Natural killer cell (primary cell): ENCODE measurements around the gene C2CD2. TPM values are rescaled to one million over a fixed set of nuclear protein-coding genes. Genes with fewer than 3 reads are reported as not detected.
A peak's percentile ranks its signal among the peaks of the same experiment; 100 is the strongest.

ENCODE experiments used
- ATAC-seq, 3 donors: fragments of 150-1000 bp in 2 of 3; fragments of 200-7000 bp in 1 of 3; cut with Tn5 transposase; 1 replicate in 1 of 3; 2 replicates in 2 of 3; pipeline ENCODE4 v1.10.0; 2021; ENCODE audit warnings: mild to moderate bottlenecking in 2 of 3, moderate library complexity in 2 of 3
- DNase-seq, 2 donors: peaks; one replicate each; pipeline versions ENCODE4 v3.0.0 to v3.0.0-alpha.2; 2013 to 2021; ENCODE audit warnings: mixed read lengths in 1 of 2
- H3K27ac ChIP-seq: one replicate; pipeline ENCODE4 v1.5.1; 2013; ENCODE audit warnings: mild to moderate bottlenecking, low read length
- H3K27me3 ChIP-seq: one replicate; pipeline ENCODE4 v1.6.1; 2013; ENCODE audit warnings: low read length; ENCODE audit not compliant: control insufficient read depth, insufficient read depth
- H3K36me3 ChIP-seq: one replicate; pipeline ENCODE4 v1.6.1; 2013; ENCODE audit warnings: low read length; ENCODE audit not compliant: control insufficient read depth, insufficient read depth
- H3K4me1 ChIP-seq: one replicate; pipeline ENCODE4 v1.6.1; 2013; ENCODE audit warnings: low read length; ENCODE audit not compliant: control insufficient read depth, insufficient read depth
- H3K4me3 ChIP-seq: one replicate; pipeline ENCODE4 v1.5.1; 2013; ENCODE audit warnings: low read length
- H3K9me3 ChIP-seq: one replicate; pipeline ENCODE4 v1.6.1; 2013; ENCODE audit warnings: low read length; ENCODE audit not compliant: control insufficient read depth, insufficient read depth
- H3K27ac Mint-ChIP-seq, 2 donors: one replicate each; pipeline ENCODE4 v1.8.0; 2022; ENCODE audit warnings: mild to moderate bottlenecking in 2 of 2, mixed read lengths in 2 of 2, moderate library complexity in 1 of 2
- H3K27me3 Mint-ChIP-seq, 2 donors: one replicate each; pipeline ENCODE4 v1.8.0; 2022; ENCODE audit warnings: low read depth in 2 of 2, mixed read lengths in 2 of 2
- H3K36me3 Mint-ChIP-seq: one replicate; pipeline ENCODE4 v1.8.0; 2022; ENCODE audit warnings: mixed read lengths
- H3K4me1 Mint-ChIP-seq, 2 donors: one replicate each; pipeline ENCODE4 v1.8.0; 2022; ENCODE audit warnings: mixed read lengths in 2 of 2
- H3K4me3 Mint-ChIP-seq: one replicate; pipeline ENCODE4 v1.8.0; 2022; ENCODE audit warnings: mild to moderate bottlenecking, moderate library complexity, mixed read lengths
- H3K9me3 Mint-ChIP-seq, 2 donors: one replicate each; pipeline ENCODE4 v1.8.0; 2022; ENCODE audit warnings: mixed read lengths in 2 of 2
- WGBS: methylation state at CpG from one replicate; pipeline ENCODE4 v1.1.7; 2013; ENCODE audit warnings: missing lambda C conversion rate; ENCODE audit not compliant: insufficient coverage; 5-methylcytosine and 5-hydroxymethylcytosine counted together
- intact Hi-C: fragments of 100-400 bp; cut with micrococcal nuclease; formaldehyde crosslinking; loops from one replicate; pipeline ENCODE4 v1.14.2; 2022
- total RNA-seq, 4 donors: library from RNA; stranded (reverse); fragments of 120-200 nt in 1 of 4; gene quantifications; one replicate each; pipeline versions ENCODE4 v1.2.3 to v1.2.4, GENCODE V29; 2013 to 2022
- TF ChIP-seq, protein P1 (sequence below): fragments of 200-600 bp; IDR thresholded peaks from one replicate; pipeline ENCODE4 v1.8.0; 2022; ENCODE audit warnings: antibody characterized with exemption

The C2CD2 gene
- total RNA-seq, 3 donors from 2014 or later (not counting 1 experiment from before 2014, with no cell fraction given): 2.1 to 10.1 (median 8.9) TPM

DNA sequence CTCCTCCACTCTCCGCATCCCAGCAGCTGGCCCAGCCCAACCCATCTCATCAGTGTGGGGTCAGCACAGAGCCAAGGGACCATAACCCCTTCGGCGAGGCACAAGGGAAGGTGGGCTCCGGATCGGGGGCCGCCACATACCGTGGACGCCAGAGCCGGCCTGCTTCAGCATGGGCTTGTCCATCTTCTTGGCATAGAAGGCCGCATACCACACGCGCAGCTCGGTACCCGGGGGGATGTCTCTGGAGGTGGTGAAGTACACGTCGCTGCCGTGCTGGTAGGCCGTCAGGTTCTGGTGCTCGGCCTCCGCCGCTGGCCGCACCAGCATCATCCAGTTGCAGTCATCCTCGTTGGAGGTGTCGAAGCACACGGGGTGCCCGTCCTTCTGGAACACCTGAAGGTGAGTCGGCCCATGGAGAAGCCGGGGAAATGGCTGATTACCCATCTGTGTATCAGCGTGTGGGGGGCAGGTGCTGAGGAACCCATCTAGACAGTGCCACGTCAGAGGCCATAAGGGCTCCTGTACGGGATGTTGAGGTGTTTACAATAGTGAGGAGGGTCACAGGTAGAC, 99.3 kb downstream of the C2CD2 start:
- H3K9me3 ChIP-seq: no peaks in the 10 kb centered on the region
- H3K36me3 ChIP-seq: peaks cover 35% of the 10 kb centered on the region
- H3K9me3 Mint-ChIP-seq: no peaks in the 10 kb centered on the region
- 97% methylated on average over 31 of the region's 31 CpGs for WGBS
- TF ChIP-seq, protein P1, sequence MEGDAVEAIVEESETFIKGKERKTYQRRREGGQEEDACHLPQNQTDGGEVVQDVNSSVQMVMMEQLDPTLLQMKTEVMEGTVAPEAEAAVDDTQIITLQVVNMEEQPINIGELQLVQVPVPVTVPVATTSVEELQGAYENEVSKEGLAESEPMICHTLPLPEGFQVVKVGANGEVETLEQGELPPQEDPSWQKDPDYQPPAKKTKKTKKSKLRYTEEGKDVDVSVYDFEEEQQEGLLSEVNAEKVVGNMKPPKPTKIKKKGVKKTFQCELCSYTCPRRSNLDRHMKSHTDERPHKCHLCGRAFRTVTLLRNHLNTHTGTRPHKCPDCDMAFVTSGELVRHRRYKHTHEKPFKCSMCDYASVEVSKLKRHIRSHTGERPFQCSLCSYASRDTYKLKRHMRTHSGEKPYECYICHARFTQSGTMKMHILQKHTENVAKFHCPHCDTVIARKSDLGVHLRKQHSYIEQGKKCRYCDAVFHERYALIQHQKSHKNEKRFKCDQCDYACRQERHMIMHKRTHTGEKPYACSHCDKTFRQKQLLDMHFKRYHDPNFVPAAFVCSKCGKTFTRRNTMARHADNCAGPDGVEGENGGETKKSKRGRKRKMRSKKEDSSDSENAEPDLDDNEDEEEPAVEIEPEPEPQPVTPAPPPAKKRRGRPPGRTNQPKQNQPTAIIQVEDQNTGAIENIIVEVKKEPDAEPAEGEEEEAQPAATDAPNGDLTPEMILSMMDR: no peak
- intact Hi-C loops: no loop called here
- no peaks in the 10 kb centered on the region for H3K27me3 ChIP-seq
- ATAC-seq (peak in 1 of 3 donors; percentile 29), DNase-seq (no peak)
- no peak overlapping the region for H3K27ac Mint-ChIP-seq
- H3K36me3 Mint-ChIP-seq: no peaks in the 10 kb centered on the region
- H3K27ac ChIP-seq: no peak overlapping the region
- no peaks in the 10 kb centered on the region for H3K27me3 Mint-ChIP-seq
- no peak overlapping the region for H3K4me3 Mint-ChIP-seq
- no peak overlapping the region for H3K4me3 ChIP-seq
- no peaks in the 10 kb centered on the region for H3K4me1 ChIP-seq
- H3K4me1 Mint-ChIP-seq: no peaks in the 10 kb centered on the region

DNA sequence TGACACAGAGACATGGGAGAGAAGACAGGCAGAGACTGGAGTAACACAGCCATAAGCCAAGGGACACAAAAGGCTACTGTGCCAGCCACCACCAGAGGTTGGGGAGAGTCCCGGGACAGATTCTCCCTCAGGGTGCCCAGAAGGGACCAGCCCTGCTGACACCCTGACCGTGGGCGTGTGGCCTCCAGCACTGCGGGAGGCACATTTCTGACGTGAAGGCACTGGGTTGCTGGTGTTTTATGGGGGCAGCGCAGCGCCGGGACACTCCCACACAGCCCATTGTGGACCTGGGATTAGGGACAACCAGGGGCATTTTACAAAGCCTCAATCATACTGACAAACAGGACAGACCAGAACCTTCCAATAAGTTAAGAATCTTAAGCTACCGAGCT, 100.9 kb downstream of the C2CD2 start:
- H3K9me3 Mint-ChIP-seq: no peaks in the 10 kb centered on the region
- H3K4me1 Mint-ChIP-seq: no peaks in the 10 kb centered on the region
- peaks cover 34% of the 10 kb centered on the region for H3K36me3 ChIP-seq
- no peak overlapping the region for H3K27ac ChIP-seq
- no peak overlapping the region for H3K27ac Mint-ChIP-seq
- no peaks in the 10 kb centered on the region for H3K27me3 ChIP-seq
- 96% methylated on average over 8 of the region's 9 CpGs for WGBS
- H3K4me3 Mint-ChIP-seq: no peak overlapping the region
- TF ChIP-seq, protein P1: no peak
- intact Hi-C loops: no loop called here
- DNase-seq (no peak), ATAC-seq (no peak)
- H3K27me3 Mint-ChIP-seq: no peaks in the 10 kb centered on the region
- H3K9me3 ChIP-seq: no peaks in the 10 kb centered on the region
- no peaks in the 10 kb centered on the region for H3K4me1 ChIP-seq
- H3K36me3 Mint-ChIP-seq: no peaks in the 10 kb centered on the region
- H3K4me3 ChIP-seq: no peak overlapping the region

DNA sequence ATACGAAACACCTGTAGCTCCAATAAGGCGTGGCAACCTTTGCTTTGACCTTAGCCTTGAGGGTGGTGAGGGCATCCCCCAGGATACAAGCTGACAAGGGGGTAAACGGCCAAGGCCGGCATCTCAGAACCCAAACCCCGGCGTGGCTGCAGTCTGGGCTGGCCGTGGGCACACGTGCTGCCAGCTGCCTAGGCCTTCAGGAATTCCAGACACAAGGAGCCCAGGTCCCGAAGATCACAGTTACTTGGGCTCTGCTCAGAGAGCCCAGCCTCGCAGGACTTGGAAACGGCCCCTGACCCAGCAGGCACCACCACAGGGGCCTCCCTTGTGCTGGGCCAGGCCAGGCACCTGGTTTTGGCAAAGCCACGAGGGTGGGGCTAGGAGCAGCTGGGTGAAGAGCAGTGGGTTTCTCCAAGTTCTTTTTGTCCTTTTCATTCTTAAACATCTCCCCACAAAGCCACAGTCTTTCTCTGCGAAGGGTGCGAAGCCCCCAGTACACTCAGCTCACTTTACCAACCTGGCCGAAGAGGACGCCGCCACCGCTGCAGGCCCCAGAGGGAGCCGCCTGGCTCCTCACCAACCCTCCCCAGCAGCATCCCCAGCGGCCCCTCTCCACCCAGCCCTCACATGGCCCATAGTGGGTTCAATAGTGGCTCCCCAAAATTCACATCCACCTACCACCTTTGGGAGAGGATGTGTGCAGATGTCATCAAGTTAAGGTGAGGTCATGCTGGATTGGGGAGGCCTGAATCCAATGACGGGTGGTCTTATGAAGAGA, 101.5 kb downstream of the C2CD2 start:
- no peak overlapping the region for H3K27ac Mint-ChIP-seq
- H3K27ac ChIP-seq: no peak overlapping the region
- intact Hi-C loops: no loop called here
- no peaks in the 10 kb centered on the region for H3K27me3 Mint-ChIP-seq
- TF ChIP-seq, protein P1: no peak
- ATAC-seq (no peak), DNase-seq (no peak)
- H3K4me1 Mint-ChIP-seq: no peaks in the 10 kb centered on the region
- no peaks in the 10 kb centered on the region for H3K9me3 ChIP-seq
- H3K9me3 Mint-ChIP-seq: no peaks in the 10 kb centered on the region
- no peaks in the 10 kb centered on the region for H3K36me3 Mint-ChIP-seq
- H3K36me3 ChIP-seq: peaks cover 36% of the 10 kb centered on the region
- H3K27me3 ChIP-seq: no peaks in the 10 kb centered on the region
- no peaks in the 10 kb centered on the region for H3K4me1 ChIP-seq
- H3K4me3 Mint-ChIP-seq: no peak overlapping the region
- 75% methylated on average over 21 of the region's 21 CpGs for WGBS
- H3K4me3 ChIP-seq: no peak overlapping the region
